ENCODE measurements around the gene PRKAR1A. TPM values are rescaled to one million over a fixed set of nuclear protein-coding genes. Genes with fewer than 3 reads are reported as not detected.

PRKAR1A gene
- total RNA-seq, 1 donor from 2014 or later, result 149 TPM

Other genes with a start within 250 kb of the PRKAR1A start
- gene SLC16A6, start 221.3 kb upstream of the PRKAR1A start, total RNA-seq, result 14.4 TPM
- gene ARSG, start 220.9 kb upstream of the PRKAR1A start, total RNA-seq, result 6.8 TPM
- gene WIPI1, start 54.9 kb upstream of the PRKAR1A start, total RNA-seq, result 13.3 TPM
- 13.6 TPM for gene FAM20A, start 88.9 kb downstream of the PRKAR1A start, total RNA-seq